Motor neuron (in vitro differentiated cells): ENCODE results near the gene ENOX2. TPM values are rescaled to one million over a fixed set of nuclear protein-coding genes. Genes with fewer than 3 reads are reported as not detected.
"Not testable (repeated sequence)": the region's sequence is repeated elsewhere in the genome, so short reads cannot be mapped to it uniquely, and the experiment has no call there.

Experiments
- ATAC-seq, 8 experiments: fragments of 200-7000 bp; cut with Tn5 transposase; replicated peaks in 6 of 8; 2 replicates each; pipeline ENCODE4 v1.8.0; 2021; ENCODE audit warnings: mild to moderate bottlenecking in 8 of 8, moderate library complexity in 8 of 8
- H3K27ac ChIP-seq, 2 donors: fragments of 250-450 bp; sonication (Bioruptor Pico); 2 replicates each; pipeline ENCODE4 v1.9.0; 2021; ENCODE audit warnings: antibody characterized with exemption in 2 of 2, mild to moderate bottlenecking in 2 of 2, moderate library complexity in 1 of 2
- H3K4me1 ChIP-seq, 2 donors: fragments of 250-450 bp; sonication (Bioruptor Pico); replicated peaks in 1 of 2; 2 replicates each; pipeline ENCODE4 v1.6.1; 2021; ENCODE audit warnings: antibody characterized with exemption in 2 of 2, mild to moderate bottlenecking in 2 of 2, moderate library complexity in 1 of 2
- H3K4me3 ChIP-seq, 5 donors: fragments of 250-450 bp; sonication (Bioruptor Pico); 2 replicates each; pipeline ENCODE4 v1.9.0; 2021; ENCODE audit warnings: antibody characterized with exemption in 5 of 5, mild to moderate bottlenecking in 5 of 5, moderate library complexity in 4 of 5
- WGBS, 10 experiments: fragments of 450-650 bp; shearing (Covaris generic); methylation state at CpG; one replicate each; pipeline ENCODE4 v1.0.0; 2022; 5-methylcytosine and 5-hydroxymethylcytosine counted together
- in situ Hi-C, 9 experiments: fragments of 400-800 bp; cut with MboI; loops; one replicate each; pipeline ENCODE4 v1.15.0; 2021; ENCODE audit warnings: low sequenced_read_pairs in 9 of 9, low pct_unique_long_range_greater_than_20kb in 2 of 9; ENCODE audit not compliant: unreplicated experiment in 9 of 9
- total RNA-seq, 8 experiments: library from RNA; unstranded; fragments of 300-600 nt; gene quantifications; 2 replicates each; pipeline versions ENCODE4 v1.2.3 to v1.2.4, GENCODE V29; 2022

Gene ENOX2, protein sequence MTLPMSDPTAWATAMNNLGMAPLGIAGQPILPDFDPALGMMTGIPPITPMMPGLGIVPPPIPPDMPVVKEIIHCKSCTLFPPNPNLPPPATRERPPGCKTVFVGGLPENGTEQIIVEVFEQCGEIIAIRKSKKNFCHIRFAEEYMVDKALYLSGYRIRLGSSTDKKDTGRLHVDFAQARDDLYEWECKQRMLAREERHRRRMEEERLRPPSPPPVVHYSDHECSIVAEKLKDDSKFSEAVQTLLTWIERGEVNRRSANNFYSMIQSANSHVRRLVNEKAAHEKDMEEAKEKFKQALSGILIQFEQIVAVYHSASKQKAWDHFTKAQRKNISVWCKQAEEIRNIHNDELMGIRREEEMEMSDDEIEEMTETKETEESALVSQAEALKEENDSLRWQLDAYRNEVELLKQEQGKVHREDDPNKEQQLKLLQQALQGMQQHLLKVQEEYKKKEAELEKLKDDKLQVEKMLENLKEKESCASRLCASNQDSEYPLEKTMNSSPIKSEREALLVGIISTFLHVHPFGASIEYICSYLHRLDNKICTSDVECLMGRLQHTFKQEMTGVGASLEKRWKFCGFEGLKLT
- total RNA-seq = 10 to 100 TPM in 6 of 8 experiments, 1 to 10 TPM in 2; 7.9 to 34.8 (median 12.7) TPM

DNA sequence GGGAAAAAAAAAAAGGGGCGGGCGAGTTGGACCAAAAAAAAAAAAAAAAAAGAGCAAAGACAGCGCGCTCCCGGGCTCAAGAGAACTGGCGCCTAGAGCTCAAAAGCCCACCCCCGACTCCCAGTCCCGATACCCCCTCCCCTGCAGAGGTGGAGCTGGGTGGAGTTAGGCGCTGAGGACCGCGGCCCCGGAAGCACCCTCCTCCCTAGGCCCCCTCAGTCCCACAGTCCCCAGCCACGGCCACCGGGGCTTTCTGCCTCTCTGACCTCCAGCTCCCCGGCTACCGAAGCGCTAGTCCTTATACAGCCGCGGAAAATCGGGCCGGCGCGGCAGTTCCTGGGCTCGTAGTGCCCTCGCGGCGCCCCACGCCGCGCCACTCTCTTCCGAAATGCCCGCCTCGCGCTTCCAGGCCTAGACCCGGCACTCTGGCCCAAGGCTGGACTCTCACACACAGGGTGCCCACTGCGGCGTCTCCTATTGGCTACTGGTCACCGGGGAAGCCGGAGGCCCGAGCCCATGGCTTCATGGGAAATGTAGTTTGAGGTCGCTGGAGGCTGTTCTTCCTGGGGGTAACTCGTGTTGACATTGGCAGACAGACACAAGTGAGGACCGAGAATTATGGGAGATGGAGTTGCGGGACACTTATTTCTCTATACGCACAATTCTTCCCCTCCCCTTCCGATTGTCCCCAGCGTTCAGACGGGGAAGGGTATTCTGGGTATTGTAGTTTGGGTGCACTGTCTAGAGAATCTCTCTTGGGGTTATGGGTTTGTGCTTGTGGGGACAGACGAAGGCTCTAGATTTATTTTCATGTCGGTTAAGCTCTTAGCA lies at the start of gene ENOX2:
Gene ENOX2 (minus strand): TSS at position 427 of the 831 bp plus-strand sequence. CDS start 199,993 bp downstream, outside the sequence.
- H3K27ac ChIP-seq = peak within 1 kb of the TSS; percentile 92 to 93
- WGBS, 10 experiments = 0 to 27% (median 0%) methylated on average over 5 to 6 of the region's 50 CpGs; no CpG with 5 or more reads in 7 of the 10 experiments
- H3K4me3 ChIP-seq = peak within 1 kb of the TSS; percentile 47 to 88 (median 64)
- peaks cover 0 to 9% of the 10 kb centered on the region in 2 donors for H3K4me1 ChIP-seq
- peak; percentile 97 to 99 (median 98) for ATAC-seq
- in situ Hi-C loops = loop anchor here in 7 of 9 experiments (25.0 kb wide), 4 partner anchors 166 to 516 kb away; partner anchors contain the start of gene GPR119 (in 4 of the 7)

DNA sequence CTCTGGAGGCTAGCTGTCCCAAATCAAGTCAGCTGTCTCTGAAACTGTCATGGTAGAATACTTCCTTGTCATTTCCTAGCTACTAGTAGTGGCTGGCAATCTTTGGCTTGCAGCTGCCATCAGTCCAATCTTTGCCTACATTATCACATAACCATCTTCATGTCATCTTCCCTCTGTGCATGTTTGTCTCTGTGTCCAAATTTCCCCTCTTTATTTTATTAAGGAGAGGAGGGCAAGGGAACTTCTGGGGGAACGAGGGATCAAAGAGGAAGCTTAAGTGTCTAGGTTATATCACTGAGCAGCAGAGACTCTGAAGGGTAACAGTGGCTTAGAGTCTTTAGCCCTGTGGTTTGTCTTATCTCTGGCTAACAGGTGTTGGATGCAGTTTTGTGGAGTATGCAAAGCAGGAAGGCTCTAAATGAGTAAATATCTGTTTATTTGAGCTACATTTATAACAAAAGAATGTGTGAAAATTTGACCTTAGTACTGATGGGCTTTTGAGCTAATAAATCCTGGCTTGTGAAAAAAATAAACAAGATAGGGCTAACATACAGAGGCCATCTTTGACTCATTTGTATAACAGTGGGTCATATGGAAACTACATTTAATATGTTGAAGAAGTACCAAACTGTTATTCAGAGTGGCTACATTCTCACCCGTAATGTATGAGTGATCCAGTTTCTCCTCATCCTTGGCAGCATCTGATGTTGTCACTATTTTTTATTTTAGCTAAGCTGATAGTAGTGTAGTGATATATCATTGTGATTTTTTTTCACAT lies 49.4 kb upstream of the ENOX2 start:
- 0 to 80% (median 50%) methylated on average over 1 to 2 of the region's 2 CpGs; no CpG with 5 or more reads in 3 of the 10 experiments for WGBS, 10 experiments

DNA sequence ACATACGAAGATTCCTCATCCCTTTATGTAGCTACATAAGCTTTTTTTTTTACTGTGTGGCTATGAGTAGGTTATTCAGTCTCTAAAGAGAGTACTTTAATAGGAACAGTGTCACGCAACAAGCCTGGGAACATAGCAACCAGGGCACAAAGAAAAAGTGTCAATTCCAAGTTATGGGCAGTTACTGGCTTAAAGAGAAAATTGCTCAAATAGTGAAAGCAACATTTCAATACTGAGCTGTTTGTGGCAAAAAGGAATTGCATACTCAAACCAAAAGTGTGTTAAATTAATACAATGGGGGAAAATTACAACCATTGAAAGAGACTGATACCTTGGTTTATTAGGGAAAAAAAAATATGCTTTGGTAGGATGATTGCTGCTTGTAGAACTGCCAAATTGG lies 41.2 kb upstream of the ENOX2 start:
- 0 to 58% (median 31%) methylated on average over 1 to 2 of the region's 2 CpGs; no CpG with 5 or more reads in 5 of the 10 experiments for WGBS, 10 experiments
- H3K4me1 ChIP-seq = no peaks in the 10 kb centered on the region
- ATAC-seq = peak in 1 of 8 experiments; percentile 61
- H3K4me3 ChIP-seq = no peak overlapping the region
- in situ Hi-C loops = no loop called here
- no peak overlapping the region for H3K27ac ChIP-seq

More for the DNA sequence above, 49.4 kb upstream of the ENOX2 start:
- Histone ChIP-seq H3K27ac (no peak overlapping the region), H3K4me1 (no peaks in the 10 kb centered on the region), H3K4me3 (no peak overlapping the region)
- ATAC-seq = no peak
- in situ Hi-C loops = no loop called here

DNA sequence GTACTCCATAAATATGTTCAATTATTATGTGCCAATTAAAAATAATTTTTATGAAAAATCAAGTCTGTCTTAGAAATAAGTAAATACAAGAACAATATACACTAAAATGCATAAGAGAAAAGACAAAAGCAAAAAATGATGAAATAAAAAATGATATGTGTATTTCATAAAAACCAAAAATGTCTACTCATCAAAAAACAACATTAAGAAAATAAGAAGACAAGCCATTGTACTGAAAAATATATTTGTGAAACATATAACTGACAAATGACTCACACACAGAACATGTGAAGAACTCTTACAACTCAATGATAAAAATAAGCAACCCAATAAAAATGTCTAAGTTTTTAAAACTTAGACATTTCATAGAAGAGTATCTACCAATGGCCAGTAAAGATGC lies 34.1 kb upstream of the ENOX2 start:
- no peak overlapping the region for H3K4me3 ChIP-seq
- ATAC-seq = no peak
- in situ Hi-C loops = no loop called here
- no peak overlapping the region for H3K27ac ChIP-seq
- no peaks in the 10 kb centered on the region for H3K4me1 ChIP-seq

DNA sequence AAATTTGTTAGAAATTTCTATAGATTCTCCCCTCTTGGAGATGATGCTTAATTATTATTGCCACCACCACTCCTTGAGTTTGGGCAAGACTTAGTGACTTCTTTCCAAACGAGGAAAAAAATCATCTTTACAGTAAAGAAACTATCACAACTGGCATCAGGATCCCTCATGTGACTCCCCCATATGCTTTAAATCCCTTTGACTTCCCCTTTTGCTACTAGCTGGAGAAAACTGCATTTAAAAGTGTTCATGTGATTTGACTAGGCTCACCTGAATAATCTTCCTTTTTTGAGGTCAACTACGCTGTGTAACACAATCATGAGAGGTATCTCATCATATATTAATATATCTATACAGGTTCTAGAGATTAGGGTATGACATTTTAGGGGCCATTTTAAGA lies 30.3 kb upstream of the ENOX2 start:
- no peak overlapping the region for H3K27ac ChIP-seq
- no peaks in the 10 kb centered on the region for H3K4me1 ChIP-seq
- in situ Hi-C loops = no loop called here
- no peak overlapping the region for H3K4me3 ChIP-seq
- ATAC-seq = no peak
- WGBS, 10 experiments = 37 to 100% (median 64%) methylated on average over 1 to 2 of the region's 2 CpGs; no CpG with 5 or more reads in 4 of the 10 experiments

DNA sequence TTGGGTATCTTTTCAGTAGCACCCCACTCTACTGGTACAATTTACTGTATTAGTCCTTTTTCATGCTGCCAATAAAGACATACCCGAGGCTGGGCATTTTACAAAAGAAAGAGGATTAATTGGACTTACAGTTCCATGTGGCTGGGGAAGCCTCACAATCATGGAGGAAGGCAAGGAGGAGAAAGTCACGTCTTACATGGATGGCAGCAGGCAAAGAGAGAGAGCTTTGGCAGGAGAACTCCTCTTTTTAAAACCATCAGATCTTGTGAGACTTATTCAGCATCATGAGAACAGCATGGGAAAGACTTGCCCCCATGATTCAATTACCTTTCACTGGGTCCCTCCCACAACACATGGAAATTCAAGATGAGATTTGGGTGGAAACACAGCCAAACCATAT lies 17.4 kb upstream of the ENOX2 start:
- ATAC-seq, H3K4me3 ChIP-seq, H3K4me1 ChIP-seq, H3K27ac ChIP-seq: not testable (repeated sequence)
- in situ Hi-C loops = loop anchor here in 7 of 9 experiments (25.0 kb wide), 4 partner anchors 183 to 533 kb away; partner anchors contain the start of gene GPR119 (in 4 of the 7)
- WGBS, 10 experiments = 0 to 67% (median 39%) methylated on average over 1 to 2 of the region's 2 CpGs; no CpG with 5 or more reads in 7 of the 10 experiments

DNA sequence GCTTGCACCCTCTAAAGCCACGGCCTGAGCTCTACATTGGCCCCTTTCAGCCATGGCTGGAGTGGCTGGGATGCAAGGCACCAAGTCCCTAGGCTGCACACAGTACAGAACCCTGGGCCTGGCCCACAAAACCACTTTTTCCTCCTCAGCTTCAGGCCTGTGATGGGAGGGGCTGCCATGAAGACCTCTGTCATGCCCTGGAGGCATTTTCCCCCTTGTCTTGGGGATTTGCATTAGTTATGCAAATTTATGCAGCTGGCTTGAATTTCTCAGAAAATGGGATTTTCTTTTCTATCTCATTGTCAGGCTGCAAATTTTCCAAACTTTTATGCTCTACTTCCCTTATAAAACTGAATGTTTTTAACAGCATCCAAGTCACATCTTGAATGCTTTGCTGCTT lies 16.7 kb upstream of the ENOX2 start:
- in situ Hi-C loops = loop anchor here in 7 of 9 experiments (10.0 to 25.0 kb wide), 5 partner anchors 182 to 532 kb away; partner anchors contain the start of gene GPR119 (in 4 of the 7)
- H3K4me3 ChIP-seq, H3K4me1 ChIP-seq, H3K27ac ChIP-seq: not testable (repeated sequence)
- ATAC-seq = peak in 2 of 8 experiments; percentile 21 to 25
- 33% methylated on average over 1 of the region's 1 CpG; no CpG with 5 or more reads in 9 of the 10 experiments for WGBS, 10 experiments

DNA sequence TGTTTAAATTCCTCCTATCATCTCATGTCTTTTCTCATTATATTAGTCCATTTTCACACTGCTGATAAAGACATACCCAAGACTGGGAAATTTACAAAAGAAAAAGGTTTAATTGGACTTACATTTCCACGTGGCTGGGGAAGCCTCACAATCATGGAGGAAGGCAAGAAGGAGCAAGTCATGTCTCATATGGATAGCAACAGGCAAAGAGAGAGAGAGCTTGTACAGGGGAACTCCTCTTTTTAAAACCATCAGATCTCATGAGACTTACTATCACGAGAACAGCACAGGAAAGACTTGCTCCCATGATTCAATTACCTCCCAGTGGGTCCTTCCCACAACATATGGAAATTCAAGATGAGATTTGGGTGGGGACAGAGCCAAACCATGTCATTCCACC lies 15.5 kb upstream of the ENOX2 start:
- H3K4me1 ChIP-seq, H3K27ac ChIP-seq, ATAC-seq, H3K4me3 ChIP-seq: not testable (repeated sequence)
- WGBS, 10 experiments = 0 to 79% (median 37%) methylated on average over 1 to 2 of the region's 2 CpGs; no CpG with 5 or more reads in 6 of the 10 experiments
- in situ Hi-C loops = loop anchor here in 7 of 9 experiments (10.0 to 25.0 kb wide), 5 partner anchors 181 to 531 kb away; partner anchors contain the start of gene GPR119 (in 4 of the 7)

DNA sequence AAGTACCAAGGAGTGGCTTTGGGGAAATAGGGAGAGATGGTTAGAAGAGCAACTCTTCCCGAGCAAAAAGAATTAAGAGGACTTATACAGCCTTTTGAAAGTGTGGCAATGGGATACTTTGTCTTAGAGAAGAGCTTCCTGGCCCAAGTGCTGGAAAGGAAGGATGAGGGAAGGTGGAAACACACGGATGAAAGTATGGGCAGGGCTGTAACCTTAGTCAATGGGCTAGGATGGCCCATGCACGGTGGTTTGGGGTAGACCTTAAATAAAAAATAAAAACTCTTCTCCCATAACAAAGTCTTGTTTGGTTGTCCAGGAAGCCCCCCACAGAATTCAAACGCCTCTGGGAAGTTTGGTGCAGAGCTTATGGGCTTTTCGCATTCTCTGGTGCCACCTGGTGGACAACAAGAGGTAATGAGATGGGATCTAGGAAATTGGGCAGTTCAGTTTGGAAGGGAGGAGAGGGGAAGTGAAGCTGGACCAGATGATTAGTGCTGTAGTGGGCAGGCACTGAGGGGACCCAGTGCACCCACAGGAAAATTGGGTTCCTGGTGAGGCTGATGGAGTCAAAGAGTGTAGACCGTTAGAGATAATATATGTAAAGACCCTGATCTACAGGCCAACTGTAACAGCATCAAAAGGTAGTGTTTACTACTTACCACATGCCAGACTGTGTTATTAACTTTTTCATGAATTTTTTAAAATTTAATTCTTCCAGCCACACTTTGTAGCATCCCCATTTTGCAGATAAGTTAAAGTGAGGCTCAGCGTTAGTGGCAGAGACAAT lies 13.8 kb upstream of the ENOX2 start:
- Histone ChIP-seq H3K4me3 (no peak overlapping the region), H3K4me1 (no peaks in the 10 kb centered on the region), H3K27ac (no peak overlapping the region)
- peak in 2 of 8 experiments; percentile 17 to 54 for ATAC-seq
- 0 to 80% (median 30%) methylated on average over 1 to 4 of the region's 7 CpGs; no CpG with 5 or more reads in 4 of the 10 experiments for WGBS, 10 experiments
- in situ Hi-C loops = loop anchor here in 7 of 9 experiments (10.0 to 25.0 kb wide), 5 partner anchors 180 to 530 kb away; partner anchors contain the start of gene GPR119 (in 4 of the 7)

DNA sequence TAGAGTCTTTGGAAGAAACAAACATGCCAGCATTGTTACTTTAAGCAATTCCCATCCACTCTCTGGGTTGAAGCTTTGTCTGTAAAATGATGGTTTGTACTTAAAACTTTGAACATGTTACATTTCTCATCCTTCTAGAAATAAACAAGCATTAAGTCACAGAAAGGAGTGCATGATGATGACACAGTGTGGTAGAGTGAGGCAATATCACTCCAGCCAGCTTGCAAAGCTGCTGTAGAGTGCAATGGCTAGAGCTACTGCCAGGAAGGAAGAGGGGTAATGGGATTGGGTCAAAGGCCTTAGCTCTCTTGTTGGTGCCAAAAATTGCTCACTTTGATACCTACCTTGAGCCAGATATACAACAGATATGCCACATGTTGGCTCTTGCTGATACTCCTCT lies 12.3 kb upstream of the ENOX2 start:
- H3K4me3 ChIP-seq = no peak overlapping the region
- no peak overlapping the region for H3K27ac ChIP-seq
- in situ Hi-C loops = loop anchor here in 7 of 9 experiments (10.0 to 25.0 kb wide), 5 partner anchors 178 to 528 kb away; partner anchors contain the start of gene GPR119 (in 4 of the 7)
- H3K4me1 ChIP-seq = no peaks in the 10 kb centered on the region
- no peak for ATAC-seq

DNA sequence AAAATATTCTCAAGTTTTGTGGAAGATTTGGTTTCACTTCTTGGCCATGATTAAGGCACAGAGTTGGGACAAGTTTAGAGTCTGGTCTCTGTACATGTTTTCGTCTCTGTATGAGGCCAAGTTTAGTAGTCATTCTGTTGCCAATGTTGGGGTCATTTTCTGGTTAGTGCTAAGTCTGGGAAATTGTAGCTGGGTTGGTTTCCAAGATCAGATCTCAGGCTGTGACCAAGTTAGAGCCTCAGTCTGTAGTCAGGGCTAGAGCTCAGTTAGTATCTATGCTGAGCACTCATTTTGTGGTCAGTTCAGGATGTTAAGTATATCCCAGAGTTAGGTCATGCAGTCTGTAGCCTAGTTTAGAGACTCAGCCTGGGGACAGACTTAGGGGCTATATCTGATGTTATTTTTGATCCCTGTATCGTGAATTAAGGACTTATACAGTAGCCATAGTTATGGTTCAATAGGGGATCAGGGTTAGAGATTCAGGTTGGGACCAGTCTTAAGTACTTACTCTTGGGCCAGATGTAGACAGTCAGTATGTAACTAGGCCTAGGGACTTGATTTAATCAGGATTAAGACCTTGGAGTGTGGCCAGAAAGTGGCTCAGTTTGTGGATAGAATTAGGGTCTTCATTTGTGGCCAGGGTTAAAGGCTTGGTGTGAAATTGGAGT lies 6.6 kb upstream of the ENOX2 start:
- in situ Hi-C loops = loop anchor here in 7 of 9 experiments (10.0 to 25.0 kb wide), 5 partner anchors 172 to 522 kb away; partner anchors contain the start of gene GPR119 (in 4 of the 7)

More for the DNA sequence above, 6.6 kb upstream of the ENOX2 start:
- WGBS, 10 experiments = 20 to 60% (median 43%) methylated on average over 1 to 2 of the region's 2 CpGs; no CpG with 5 or more reads in 7 of the 10 experiments
- no peak for ATAC-seq
- Histone ChIP-seq H3K4me3 (no peak overlapping the region), H3K4me1 (no peaks in the 10 kb centered on the region), H3K27ac (no peak overlapping the region)
